Right renal cortex interstitium (tissue), 3 donors: ENCODE measurements around the gene STX2. TPM values are rescaled to one million over a fixed set of nuclear protein-coding genes. Genes with fewer than 3 reads are reported as not detected.
"Not testable (repeated sequence)": the region's sequence is repeated elsewhere in the genome, so short reads cannot be mapped to it uniquely, and the experiment has no call there.

Experiments used
- DNase-seq, 3 donors: peaks; one replicate each; pipeline ENCODE4 v3.0.0-alpha.2; 2013; ENCODE audit warnings: low read depth in 3 of 3, low spot score in 2 of 3
- polyA plus RNA-seq, 3 donors: library from polyadenylated mRNA; unstranded; fragments of 120-200 nt; gene quantifications; one replicate each; pipeline ENCODE4 v1.2.1, GENCODE V29; 2013; ENCODE audit not compliant: insufficient read length in 3 of 3

STX2 gene
- polyA plus RNA-seq, 3 donors: 26.7 to 28.2 (median 27.9) TPM

DNA sequence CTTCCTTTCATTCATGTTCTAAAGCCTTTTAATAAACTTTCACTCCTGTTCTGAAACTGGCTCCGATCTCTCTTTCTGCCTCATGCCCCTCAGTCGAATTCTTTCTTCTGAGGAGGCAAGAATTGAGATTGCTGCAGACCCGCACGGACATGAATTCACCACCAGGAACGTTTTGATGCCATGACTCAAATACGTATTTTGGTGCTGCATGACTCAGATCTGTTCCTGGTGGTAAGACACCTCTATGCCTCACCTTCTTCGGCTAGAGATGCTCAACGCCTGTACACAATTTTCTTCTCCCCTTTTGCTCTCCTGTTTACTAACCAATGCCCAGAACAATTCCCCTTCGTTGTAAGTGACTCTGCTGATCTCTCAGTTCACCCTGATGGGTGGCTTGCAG lies 70.9 kb downstream of the STX2 start:
- DNase-seq: no peak

DNA sequence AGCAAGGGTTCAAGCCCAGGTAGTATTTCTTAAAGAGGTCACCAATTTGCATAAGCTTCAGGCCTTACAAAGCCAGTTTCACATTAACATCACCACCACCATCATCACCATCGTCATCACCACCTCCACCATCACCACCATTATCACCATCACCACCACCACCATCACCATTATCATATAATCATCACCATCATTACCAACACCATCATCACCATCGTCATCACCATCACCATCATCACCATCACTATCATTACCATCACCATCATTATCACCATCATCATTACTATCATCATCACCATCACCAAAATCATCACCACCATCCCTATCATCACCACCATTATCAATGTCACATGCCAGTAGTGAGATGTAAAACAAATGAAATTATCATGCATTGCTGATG lies 72.6 kb downstream of the STX2 start:
- no peak for DNase-seq

DNA sequence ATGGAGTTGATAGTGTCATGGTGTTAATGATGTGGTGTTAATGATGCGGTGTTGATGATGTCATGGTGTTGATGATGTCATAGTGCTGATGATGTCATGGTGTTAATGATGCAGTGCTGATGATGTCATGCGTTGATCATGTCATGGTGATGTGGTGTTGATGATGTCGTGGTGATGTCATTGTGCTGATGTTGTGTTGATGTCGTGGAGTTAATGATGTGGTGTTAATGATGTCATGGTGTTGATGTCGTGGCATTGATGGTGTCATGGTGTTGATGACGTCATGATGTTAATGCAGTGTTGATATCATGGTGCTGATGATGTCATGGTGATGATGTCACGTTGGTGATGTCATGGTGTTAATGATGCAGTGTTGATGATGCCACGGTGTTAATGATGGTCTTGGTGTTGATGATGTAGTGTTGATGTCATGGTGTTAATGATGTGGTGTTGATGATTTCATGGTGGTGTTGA lies 73.8 kb downstream of the STX2 start:
- no peak for DNase-seq

DNA sequence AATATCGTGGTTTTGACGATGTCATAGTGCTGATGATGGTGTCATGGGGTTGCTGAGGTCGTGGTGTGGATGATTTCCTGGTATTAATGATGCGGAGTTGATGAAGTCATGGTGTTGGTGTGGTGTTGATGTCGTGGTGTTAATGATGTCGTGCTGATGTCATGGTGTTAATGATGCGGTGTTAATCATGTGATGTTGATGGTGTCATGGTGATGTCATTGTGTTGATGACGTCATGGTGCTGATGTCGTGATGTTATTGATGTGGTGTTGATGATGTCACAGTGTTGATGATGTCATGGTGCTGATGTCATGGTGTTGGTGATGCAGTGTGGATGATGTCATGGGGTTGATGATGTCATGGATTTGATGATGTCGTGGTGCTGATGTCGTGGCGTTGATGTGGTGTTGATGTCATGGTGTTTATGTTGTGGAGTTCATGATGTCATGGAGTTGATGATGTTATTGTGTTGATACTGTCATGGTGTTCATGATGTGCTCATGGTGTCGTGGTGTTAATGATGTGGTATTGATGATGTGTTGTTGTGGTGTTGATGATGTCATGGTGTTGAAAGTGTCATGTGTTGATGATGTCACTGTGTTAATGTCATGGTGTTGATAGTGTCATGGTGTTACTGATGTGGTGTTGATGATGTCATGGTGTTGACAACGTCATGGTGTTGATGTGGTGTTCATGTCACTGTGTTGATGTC lies 74.4 kb downstream of the STX2 start:
- DNase-seq: no peak

DNA sequence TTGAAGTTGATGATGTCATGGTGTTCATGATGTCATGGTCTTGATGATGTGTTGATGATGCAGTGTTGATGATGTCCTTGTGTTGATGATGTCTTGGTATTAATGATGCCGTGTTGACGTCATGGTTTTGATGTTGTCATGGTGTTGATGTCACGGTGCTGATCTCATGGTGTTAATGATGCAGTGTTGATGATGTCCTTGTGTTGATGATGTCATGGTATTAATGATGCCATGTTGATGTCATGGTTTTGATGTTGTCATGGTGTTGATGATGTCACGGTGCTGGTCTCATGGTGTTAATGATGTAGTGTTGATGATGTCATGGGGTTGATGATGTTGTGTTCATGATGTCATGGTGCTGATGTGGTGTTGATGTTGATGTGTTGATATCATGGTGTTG lies 75.0 kb downstream of the STX2 start:
- no peak for DNase-seq

DNA sequence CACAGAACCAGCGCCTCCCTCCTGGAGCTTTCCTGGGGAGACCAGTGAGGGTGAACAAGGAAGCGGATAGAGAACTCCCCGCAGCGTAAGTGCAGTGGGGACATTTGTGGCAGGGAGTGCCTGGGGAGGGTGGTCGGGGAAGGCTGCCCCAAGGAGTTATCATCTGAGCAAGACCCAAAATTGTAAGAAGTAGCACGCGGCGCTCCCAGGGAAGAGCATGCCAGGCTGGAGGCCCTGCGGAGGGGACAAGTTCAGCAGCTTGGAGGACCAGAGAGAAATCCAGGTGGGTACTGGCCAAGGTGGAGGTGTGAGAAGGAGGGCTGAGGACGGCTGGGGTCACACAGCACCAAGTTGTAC lies 76.8 kb downstream of the STX2 start:
- DNase-seq: no peak

DNA sequence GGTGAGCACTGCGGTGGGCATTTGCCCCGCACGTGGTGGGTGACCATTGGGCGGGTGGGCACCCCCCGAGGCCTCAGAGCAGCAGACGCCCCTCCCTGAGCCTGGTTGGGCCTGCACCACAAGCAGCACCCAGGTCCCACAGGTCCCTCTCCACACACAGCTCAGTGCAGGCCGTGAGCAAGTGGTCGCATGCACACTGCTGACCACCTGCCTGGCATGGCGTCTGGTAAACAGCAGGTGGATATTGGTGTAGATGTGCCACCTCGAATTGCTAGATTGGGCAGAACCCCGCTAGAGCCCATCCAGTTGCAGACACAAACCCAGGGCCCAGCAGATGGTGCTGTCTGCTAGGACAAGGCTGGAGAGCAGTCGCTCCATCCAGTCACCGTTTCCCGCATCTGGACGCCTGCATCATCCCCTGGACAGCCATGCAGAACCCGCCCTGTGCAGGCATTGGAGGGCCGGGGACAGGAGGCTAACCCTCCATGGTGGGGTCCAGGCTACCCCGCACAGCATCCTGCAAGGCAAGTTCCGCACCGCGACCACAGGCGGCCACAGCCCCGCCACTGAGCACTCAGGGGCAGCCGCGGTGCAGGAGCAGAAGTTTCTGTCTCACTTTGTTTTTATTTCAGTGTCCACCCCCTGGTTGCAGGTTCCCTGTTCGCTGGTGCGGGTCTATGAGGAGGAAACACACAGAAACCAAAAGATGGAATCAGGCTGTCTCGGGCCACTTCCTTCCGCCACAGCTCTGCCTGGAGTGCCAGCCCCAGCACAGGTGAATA lies 77.3 kb downstream of the STX2 start:
- DNase-seq: no peak

DNA sequence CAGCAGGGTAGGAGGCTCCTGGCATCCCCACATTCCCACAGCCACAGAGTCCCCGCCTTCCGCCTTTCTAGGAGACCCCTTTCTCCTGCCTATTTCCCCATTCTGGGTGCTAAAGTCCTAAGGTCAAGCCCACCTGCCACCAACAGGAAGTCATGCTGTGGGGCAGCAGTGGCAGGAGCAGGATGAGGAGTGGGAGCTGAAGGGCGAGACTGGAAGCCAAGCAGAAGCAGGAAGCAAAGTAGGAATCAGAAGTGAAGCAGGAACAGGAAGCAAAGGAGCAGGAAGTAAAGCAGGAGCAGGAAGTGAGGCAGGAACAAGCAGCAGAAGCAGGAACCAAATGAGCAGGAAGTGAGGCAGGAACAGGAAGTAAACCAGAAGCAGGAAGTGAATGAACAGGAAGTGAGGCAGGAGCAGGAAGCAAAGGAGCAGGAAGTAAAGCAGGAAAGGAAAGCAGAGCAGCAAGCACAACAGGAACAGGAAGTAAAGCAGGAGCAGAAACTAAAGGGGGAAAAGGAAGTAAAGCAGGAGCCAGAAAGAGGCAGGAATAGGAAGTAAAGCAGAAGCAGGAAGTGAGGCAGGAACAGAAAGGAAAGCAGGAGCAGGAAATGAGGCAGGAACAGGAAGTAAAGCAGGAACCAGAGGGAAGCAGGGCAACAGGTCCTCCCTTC lies 84.7 kb downstream of the STX2 start:
- no peak for DNase-seq

DNA sequence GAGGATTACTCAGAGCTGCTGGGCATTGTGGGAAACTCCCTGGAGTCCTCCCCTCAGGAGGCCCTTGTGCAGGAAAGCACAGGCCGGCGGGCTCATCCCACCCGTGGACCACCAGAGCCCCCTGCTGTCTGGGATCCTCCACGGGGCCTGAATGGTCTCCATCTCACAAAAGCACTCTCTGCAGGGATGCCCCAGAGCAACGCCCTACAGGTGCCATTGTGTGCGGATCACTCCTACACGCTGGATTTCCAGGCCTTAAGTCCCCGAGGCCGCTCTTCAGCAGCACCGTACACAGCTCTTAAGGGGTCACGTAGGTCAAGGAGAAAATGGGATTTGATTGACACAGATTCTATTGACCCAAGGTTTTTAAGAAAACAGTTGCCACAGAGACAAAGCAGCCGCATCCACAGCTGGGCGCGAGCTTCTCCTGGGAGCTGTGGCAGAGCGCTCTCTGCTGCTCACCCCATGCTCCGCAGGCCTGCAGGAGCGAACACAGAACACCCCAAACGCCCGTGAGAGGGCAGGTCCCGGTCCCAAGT lies 86.3 kb downstream of the STX2 start:
- DNase-seq: no peak

DNA sequence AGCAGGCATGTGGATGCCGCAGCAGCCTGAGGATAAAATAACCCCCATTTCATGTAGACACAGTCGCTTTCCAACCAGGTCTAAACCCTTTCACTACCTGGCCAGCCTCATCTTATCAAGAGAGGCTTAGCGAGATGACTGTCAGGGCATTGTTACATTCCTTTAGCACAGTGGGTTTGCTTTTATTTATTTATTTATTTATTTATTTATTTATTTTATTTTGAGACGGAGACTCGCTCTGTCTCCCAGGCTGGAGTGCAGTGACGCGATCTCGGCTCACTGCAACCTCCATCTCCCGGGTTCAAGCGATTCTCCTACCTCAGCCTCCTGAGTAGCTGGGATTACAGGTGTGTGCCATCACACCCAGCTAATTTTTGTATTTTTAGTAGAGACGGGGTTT lies 87.0 kb downstream of the STX2 start:
- not testable (repeated sequence) for DNase-seq

DNA sequence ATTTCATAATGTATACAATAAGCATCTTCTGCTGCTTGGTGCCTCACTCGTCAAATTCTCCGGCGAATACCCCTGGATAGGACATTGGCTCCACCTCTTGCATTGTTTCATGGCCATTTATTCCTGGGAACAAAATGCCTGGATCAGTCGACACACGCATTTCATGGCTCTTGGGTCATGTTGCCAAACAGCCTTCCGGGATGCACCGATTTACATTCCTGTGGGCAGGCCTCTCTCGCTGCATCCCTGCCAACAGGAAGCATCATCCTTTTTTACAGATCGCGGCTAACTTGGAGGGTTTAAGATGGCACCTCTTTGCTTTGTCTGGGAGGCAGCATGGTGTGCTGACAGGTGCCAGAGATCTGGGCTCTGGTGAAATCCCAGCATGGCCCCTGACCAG lies 90.3 kb downstream of the STX2 start:
- no peak for DNase-seq

DNA sequence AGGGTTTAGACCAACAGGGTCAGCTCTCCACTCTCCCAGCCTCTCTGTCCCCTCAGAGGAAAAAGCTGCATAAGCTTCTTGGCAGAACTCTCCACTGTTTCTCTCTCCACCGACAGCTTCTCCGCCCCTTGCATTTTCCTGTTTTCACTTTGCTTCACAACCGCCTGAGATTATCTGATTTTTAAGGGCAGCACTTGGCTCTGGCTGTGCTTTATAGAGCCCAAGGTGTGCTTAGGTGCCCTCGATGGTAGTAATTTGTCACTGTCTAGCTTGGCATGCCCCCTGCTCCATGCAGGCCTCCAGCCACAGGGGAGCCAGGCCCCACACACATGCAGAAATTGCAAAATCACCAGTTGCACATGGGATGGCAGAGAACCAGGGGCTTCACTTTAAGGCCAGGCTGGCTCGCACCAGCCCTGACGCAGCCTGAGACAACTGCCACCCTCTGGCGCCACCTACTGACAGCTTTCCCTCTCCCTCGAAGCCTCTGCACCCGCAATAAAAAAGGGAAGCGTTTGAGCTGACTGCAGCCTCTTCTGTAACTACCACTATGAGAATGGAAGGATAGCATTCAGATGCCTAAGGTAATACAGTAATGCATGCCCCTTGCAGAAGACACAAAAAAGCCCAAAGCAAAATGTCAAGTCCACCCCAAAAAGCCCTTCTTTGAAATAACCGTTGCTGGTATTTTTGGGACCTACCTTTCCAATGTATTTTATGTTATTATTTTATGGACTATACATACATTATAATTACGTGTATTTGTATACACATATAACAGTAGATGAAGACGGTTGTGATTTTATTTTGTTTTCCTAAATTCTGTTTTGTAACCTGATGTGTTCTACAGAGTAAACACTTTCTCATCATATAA lies 90.9 kb downstream of the STX2 start:
- DNase-seq: peak; percentile 55 to 74 (median 63)

DNA sequence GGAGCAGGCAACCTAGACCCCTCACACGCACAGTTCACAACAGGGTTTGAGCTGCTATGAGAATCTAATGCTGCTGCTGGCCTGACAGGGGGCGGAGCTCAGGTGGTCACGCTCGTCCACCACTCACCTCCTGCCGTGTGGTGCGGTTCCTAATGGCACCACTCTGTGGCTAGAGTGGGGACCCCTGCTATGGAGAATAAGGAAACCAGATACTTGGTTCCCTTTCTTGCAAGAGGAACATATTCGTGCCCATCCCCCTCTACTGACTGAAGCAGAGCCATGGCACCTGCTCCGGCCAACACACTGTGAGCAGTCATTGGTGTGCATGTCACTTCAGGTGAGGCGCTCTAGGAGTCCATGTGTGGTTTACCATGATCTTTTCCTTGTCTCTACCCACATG lies 92.5 kb downstream of the STX2 start:
- no peak for DNase-seq

DNA sequence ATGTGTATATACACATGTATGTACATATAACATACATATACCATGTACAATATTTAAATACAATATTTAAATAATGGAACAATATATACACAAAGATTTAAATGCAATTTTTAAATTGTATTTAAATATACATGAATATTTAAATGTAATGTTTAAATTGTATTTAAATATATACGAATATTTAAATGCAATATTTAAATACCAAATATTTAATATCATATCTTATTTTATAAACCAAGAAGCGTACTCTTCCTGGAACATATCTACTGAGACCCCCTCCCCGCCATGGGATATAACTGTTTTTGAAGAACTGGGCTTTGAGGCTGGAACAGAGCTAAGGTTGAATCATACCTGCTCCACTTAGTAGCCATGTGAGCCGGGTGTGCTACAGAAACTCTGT lies 93.1 kb downstream of the STX2 start:
- no peak for DNase-seq

DNA sequence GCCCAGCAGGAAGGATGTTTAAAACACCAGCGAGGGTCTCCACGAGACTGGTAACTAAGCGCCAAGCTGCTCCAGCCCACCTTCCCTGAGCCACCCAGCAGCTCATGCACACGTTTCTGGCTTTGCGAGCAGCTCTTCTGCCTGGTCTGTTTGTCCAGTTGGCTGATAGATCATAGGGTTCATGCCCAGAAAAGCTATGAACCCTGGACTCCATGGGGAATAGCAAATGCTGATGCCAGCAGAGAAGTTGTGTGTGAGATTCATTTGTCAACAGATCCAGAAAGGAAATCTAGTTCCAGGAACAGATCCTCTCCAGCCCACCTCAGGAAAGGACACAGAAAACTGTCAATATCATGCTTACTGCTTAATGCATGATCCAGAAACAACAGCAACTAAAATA lies 94.8 kb downstream of the STX2 start:
- DNase-seq: no peak

DNA sequence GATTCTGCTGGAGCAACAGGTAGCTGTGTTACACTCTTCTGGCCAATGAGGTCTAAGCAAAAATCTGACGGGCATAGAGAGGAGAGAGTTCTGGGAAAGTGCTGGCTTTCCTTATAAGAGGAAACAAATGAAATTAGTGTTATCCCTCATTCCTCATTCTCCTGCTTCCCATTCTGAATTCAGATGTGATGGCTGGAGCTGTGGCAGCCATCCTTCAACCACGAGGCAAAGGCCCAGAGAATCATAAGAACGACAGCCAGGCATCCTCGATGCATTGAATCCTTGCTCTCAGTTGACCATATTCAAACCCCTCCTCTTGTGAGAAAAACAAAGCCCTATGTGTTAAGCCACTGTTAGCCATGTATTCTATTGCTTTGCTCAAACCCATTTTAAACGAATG lies 95.4 kb downstream of the STX2 start:
- DNase-seq: no peak

DNA sequence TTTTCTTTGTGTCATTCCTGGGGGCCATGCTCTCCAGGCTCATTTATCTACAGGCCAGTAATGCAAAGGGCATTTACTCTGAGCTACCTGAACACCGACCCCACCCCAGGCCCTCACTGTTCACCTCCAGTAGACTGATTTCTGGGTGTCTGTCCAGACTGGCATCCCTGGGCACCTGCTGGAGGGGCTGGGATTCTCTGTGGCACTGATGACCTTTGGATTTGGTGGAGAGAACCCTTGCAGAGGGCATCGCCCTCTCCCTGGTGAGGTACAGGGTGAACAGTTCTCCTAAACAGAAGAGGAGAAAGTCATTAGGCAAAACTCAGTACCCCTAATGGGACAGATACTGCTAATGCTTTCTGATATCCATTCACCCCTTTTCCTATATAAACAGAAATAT lies 95.9 kb downstream of the STX2 start:
- DNase-seq: no peak

DNA sequence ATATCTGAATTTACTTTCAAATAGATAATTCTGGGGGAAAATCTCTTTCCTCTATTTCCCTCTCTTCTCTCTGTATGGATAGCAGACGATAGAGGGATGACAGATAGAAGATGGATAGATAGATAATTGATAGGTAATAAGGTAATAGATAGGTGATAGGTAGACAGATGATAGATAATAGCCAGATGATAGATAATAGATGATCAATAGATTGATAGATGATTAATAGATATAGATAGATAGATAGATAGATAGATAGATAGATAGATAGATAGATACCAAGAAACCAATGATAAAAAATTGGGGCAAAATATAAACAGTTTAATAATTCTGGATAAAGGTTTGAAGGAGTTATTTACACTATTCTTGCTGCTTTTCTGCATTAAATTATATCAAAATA lies 96.3 kb downstream of the STX2 start:
- DNase-seq: no peak

DNA sequence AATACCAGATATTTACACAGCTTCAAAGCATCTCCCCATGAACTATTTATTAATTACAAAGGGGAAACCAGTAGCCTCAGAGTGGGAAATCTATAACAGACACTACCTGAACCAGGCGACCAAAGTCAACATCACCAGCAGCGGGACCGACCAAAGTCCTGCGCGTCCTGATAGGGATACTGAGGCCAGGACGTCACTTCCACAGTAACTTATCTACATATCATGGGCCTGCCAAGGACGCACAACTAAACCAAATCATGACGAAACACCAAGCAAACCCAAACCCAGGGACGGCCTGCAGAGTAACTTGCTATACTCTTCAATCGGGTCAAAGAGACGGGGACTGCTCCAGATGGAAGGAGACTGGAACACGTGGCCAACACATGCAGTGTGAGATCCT lies 96.9 kb downstream of the STX2 start:
- DNase-seq: no peak
